ENCODE measurements around the gene AJUBA. TPM values are rescaled to one million over a fixed set of nuclear protein-coding genes. Genes with fewer than 3 reads are reported as not detected.
A peak's percentile ranks its signal among the peaks of the same experiment; 100 is the strongest.

Gene AJUBA
- total RNA-seq (ENCODE audit: unreplicated experiment), result 7.2 TPM
- long read RNA-seq, result 0 reads

DNA sequence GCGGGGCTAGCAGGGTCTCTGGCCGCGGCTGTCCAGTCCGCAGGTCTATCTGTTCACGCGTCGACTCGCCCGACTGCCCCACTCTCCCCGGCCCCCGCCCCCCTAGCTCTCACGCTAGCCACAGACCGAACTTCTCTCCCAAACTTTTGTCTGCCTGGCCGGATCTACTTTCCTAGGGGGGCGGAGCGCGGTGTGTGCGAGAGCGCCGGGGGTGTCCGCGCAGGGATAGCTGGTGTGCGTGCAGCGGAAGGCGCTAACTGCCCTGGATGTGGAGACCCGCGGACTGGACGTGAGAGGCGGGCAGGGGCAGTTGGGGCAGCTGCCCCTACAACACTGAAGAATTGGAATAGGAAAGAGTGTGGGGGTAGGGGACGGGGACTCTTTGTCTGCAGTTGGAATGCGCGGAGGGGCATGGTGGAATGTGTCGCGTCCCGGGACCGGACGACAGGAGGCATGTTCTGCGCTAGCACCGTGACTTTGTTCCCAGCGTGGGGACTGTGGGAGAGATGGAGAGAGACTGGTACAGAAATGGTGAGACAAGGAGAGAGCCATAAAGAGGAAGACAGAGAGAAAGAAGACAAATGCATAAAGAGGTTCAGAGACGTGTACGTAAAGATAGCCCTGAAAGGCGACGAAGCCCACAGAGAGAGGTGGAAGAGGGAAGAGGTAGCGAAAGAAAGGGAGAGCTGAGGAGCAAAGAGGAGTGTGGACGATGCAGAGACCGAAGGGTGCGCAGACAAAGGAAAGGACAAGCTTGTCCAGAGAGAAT, at the start of gene AJUBA:
TSS of gene AJUBA (minus strand) at position 75 of the 769 bp plus-strand sequence. CDS start 285 bp downstream, outside the sequence.
- TF ChIP-seq, protein P1, sequence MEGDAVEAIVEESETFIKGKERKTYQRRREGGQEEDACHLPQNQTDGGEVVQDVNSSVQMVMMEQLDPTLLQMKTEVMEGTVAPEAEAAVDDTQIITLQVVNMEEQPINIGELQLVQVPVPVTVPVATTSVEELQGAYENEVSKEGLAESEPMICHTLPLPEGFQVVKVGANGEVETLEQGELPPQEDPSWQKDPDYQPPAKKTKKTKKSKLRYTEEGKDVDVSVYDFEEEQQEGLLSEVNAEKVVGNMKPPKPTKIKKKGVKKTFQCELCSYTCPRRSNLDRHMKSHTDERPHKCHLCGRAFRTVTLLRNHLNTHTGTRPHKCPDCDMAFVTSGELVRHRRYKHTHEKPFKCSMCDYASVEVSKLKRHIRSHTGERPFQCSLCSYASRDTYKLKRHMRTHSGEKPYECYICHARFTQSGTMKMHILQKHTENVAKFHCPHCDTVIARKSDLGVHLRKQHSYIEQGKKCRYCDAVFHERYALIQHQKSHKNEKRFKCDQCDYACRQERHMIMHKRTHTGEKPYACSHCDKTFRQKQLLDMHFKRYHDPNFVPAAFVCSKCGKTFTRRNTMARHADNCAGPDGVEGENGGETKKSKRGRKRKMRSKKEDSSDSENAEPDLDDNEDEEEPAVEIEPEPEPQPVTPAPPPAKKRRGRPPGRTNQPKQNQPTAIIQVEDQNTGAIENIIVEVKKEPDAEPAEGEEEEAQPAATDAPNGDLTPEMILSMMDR (IDR thresholded peaks at IDR 0.05; ENCODE audit: unreplicated experiment), result no peak
- H3K4me3 Mint-ChIP-seq (ENCODE audit: unreplicated experiment), result peak within 1 kb of the TSS; percentile 62

DNA sequence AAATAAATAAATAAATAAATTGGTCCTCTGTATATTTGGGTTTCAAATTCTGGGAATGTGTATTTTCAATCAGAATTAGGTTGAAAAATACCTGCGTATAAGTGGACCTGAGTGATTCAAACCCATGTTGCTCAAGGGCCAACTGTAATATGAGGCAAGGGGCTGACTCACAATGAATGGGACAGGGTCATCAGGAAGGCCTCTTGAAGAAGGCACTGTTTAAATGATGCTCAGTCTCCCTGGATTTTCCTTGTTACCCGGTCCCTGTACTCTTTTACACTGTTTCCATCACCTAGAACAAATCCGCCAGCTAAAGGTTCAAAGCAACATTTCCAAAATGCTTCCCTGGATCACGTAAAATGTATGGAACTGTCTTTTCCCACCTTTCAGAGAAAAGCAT, 48.6 kb upstream of the AJUBA start:
- Mint-ChIP-seq H3K4me3 (ENCODE audit: unreplicated experiment) (peak overlapping the region; percentile 35), H3K9me3 (ENCODE audit: unreplicated experiment) (no peaks in the 10 kb centered on the region), H3K36me3 (ENCODE audit: low read depth, unreplicated experiment) (peaks cover 36% of the 10 kb centered on the region), H3K27ac (ENCODE audit: unreplicated experiment) (peak overlapping the region; percentile 54), H3K4me1 (ENCODE audit: unreplicated experiment) (peaks cover 21% of the 10 kb centered on the region), H3K27me3 (ENCODE audit: unreplicated experiment) (peaks cover 4% of the 10 kb centered on the region)
- TF ChIP-seq, protein P1 (IDR thresholded peaks at IDR 0.05; ENCODE audit: unreplicated experiment), result no peak
- DNase-seq (ENCODE audit: low spot score), result no peak

More for the DNA sequence above, at the start of gene AJUBA:
- peak; percentile 85 for DNase-seq (ENCODE audit: low spot score)
- H3K27me3 Mint-ChIP-seq (ENCODE audit: unreplicated experiment), result peaks cover 17% of the 10 kb centered on the region
- no peaks in the 10 kb centered on the region for H3K9me3 Mint-ChIP-seq (ENCODE audit: unreplicated experiment)
- peaks cover 14% of the 10 kb centered on the region for H3K4me1 Mint-ChIP-seq (ENCODE audit: unreplicated experiment)
- peaks cover 9% of the 10 kb centered on the region for H3K36me3 Mint-ChIP-seq (ENCODE audit: low read depth, unreplicated experiment)
- H3K27ac Mint-ChIP-seq (ENCODE audit: unreplicated experiment), result no peak within 1 kb of the TSS

DNA sequence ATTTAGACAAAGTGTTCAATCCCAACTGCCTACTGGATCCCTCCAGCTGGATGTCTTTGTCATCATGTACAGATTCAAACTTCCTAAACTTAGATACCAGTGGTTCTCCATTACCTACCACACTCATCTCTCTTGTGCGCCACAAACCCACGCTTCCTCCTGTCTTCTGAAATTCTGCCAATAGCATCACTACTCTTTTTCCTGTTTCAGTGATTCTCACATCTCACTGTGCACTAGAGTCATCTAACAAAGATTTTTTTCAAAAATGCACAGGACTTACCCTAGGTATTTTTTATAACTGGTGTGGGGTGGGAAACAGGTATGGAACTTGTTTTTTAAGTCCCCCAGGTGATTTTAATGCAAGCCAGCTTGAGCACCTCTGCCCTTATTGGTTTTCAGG, 46.4 kb upstream of the AJUBA start:
- peaks cover 51% of the 10 kb centered on the region for H3K36me3 Mint-ChIP-seq (ENCODE audit: low read depth, unreplicated experiment)
- TF ChIP-seq, protein P1 (IDR thresholded peaks at IDR 0.05; ENCODE audit: unreplicated experiment), result no peak
- H3K4me3 Mint-ChIP-seq (ENCODE audit: unreplicated experiment), result no peak overlapping the region
- H3K4me1 Mint-ChIP-seq (ENCODE audit: unreplicated experiment), result peaks cover 25% of the 10 kb centered on the region
- H3K9me3 Mint-ChIP-seq (ENCODE audit: unreplicated experiment), result no peaks in the 10 kb centered on the region
- DNase-seq (ENCODE audit: low spot score), result no peak
- H3K27ac Mint-ChIP-seq (ENCODE audit: unreplicated experiment), result no peak overlapping the region
- peaks cover 5% of the 10 kb centered on the region for H3K27me3 Mint-ChIP-seq (ENCODE audit: unreplicated experiment)

DNA sequence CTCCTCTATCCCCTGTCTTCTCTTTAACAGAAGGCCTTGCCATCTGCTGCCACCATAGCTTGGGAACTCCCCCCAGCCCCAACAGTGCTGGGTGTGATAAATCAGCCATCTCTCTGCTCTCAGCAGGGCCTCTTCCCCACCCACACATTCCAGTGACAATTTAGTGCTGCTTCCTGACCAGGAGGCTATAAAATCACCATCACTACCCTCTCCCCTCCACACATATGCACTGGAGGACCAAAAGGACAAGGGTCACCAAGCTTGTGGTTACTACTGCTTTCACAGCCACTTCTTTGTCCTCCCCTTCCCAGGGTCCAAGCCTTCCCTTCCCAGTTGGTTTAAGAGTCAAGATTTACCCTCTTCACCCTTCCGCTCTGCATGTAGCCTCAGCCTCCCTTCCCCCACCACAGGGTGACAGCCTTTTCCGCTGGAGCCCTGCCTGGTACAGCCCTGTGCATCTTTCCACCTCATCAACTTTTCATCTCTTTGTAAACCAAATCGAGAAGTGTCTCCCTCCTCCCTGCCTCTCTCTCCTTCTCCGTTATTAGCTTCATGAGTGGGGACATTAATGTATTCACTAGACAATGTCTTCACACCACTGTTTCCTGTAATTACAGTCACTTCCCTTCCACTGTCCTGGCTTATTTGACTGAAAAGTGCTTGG, 42.9 kb upstream of the AJUBA start:
- H3K27ac Mint-ChIP-seq (ENCODE audit: unreplicated experiment), result no peak overlapping the region
- H3K36me3 Mint-ChIP-seq (ENCODE audit: low read depth, unreplicated experiment), result peaks cover 34% of the 10 kb centered on the region
- peaks cover 6% of the 10 kb centered on the region for H3K27me3 Mint-ChIP-seq (ENCODE audit: unreplicated experiment)
- peak overlapping the region; percentile 63 for H3K4me3 Mint-ChIP-seq (ENCODE audit: unreplicated experiment)
- TF ChIP-seq, protein P1 (IDR thresholded peaks at IDR 0.05; ENCODE audit: unreplicated experiment), result no peak
- no peak for DNase-seq (ENCODE audit: low spot score)
- peaks cover 29% of the 10 kb centered on the region for H3K4me1 Mint-ChIP-seq (ENCODE audit: unreplicated experiment)
- H3K9me3 Mint-ChIP-seq (ENCODE audit: unreplicated experiment), result no peaks in the 10 kb centered on the region

Measured in endothelial cell (in vitro differentiated cells).